Chondrocyte (in vitro differentiated cells): ENCODE results near the gene PLS3. TPM values are rescaled to one million over a fixed set of nuclear protein-coding genes. Genes with fewer than 3 reads are reported as not detected.
"Not testable (repeated sequence)": the region's sequence is repeated elsewhere in the genome, so short reads cannot be mapped to it uniquely, and the experiment has no call there.

Experiments
- DNase-seq: peaks from one replicate; pipeline ENCODE4 v3.0.0; 2021; ENCODE audit warnings: mixed read lengths, low spot score
- H3K27ac Mint-ChIP-seq: one replicate; pipeline ENCODE4 v1.8.0; 2021; ENCODE audit warnings: mild to moderate bottlenecking, moderate library complexity, mixed read lengths; ENCODE audit not compliant: unreplicated experiment
- H3K27me3 Mint-ChIP-seq: 2 replicates; pipeline ENCODE4 v1.8.0; 2021; ENCODE audit warnings: low read depth, mixed read lengths
- H3K36me3 Mint-ChIP-seq: 2 replicates; pipeline ENCODE4 v1.8.0; 2021; ENCODE audit warnings: low read depth, mixed read lengths
- H3K4me1 Mint-ChIP-seq: 2 replicates; pipeline ENCODE4 v1.8.0; 2021; ENCODE audit warnings: low read depth, mild to moderate bottlenecking, mixed read lengths
- H3K4me3 Mint-ChIP-seq: one replicate; pipeline ENCODE4 v1.8.0; 2021; ENCODE audit warnings: mild to moderate bottlenecking, moderate library complexity, mixed read lengths; ENCODE audit not compliant: unreplicated experiment
- H3K9me3 Mint-ChIP-seq: 2 replicates; pipeline ENCODE4 v1.8.0; 2021; ENCODE audit warnings: low read depth, mixed read lengths
- total RNA-seq: library from RNA; stranded (reverse); gene quantifications from 3 replicates; pipeline ENCODE4 v1.2.1, GENCODE V29; 2021
- TF ChIP-seq, protein P1 (sequence below): fragments of 200-600 bp; sonication (generic); IDR thresholded peaks from 2 replicates; pipeline ENCODE4 v1.5.0; 2021; ENCODE audit warnings: antibody characterized with exemption, mild to moderate bottlenecking, moderate library complexity

PLS3 gene
- total RNA-seq, 1 donor from 2014 or later, result 660 TPM

DNA sequence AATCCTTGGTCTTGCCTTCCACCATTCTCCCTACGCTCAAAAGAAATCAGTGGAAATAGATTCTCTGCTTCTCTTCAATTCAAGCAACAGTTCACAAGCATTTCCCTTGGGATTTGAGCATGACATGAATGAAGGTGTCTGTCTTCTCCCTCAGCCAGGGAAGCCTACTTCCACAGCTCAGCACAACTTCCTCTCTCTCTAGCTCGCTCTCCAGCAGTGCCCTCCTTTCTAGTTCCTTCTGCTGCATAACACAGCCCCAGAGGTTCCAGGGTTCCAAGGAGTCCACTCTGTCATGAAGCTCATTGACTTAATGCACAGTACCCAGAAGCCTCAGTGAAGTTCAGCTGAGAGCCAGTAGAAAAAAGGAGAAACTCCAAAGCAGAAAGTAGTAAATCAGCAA lies 81.3 kb downstream of the PLS3 start:
- Mint-ChIP-seq H3K4me3 (no peak overlapping the region), H3K27ac (peak overlapping the region; percentile 85), H3K9me3 (no peaks in the 10 kb centered on the region), H3K27me3 (no peaks in the 10 kb centered on the region), H3K36me3 (peaks cover 51% of the 10 kb centered on the region), H3K4me1 (peaks cover 35% of the 10 kb centered on the region)
- TF ChIP-seq, protein P1, sequence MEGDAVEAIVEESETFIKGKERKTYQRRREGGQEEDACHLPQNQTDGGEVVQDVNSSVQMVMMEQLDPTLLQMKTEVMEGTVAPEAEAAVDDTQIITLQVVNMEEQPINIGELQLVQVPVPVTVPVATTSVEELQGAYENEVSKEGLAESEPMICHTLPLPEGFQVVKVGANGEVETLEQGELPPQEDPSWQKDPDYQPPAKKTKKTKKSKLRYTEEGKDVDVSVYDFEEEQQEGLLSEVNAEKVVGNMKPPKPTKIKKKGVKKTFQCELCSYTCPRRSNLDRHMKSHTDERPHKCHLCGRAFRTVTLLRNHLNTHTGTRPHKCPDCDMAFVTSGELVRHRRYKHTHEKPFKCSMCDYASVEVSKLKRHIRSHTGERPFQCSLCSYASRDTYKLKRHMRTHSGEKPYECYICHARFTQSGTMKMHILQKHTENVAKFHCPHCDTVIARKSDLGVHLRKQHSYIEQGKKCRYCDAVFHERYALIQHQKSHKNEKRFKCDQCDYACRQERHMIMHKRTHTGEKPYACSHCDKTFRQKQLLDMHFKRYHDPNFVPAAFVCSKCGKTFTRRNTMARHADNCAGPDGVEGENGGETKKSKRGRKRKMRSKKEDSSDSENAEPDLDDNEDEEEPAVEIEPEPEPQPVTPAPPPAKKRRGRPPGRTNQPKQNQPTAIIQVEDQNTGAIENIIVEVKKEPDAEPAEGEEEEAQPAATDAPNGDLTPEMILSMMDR, result no peak
- no peak for DNase-seq

DNA sequence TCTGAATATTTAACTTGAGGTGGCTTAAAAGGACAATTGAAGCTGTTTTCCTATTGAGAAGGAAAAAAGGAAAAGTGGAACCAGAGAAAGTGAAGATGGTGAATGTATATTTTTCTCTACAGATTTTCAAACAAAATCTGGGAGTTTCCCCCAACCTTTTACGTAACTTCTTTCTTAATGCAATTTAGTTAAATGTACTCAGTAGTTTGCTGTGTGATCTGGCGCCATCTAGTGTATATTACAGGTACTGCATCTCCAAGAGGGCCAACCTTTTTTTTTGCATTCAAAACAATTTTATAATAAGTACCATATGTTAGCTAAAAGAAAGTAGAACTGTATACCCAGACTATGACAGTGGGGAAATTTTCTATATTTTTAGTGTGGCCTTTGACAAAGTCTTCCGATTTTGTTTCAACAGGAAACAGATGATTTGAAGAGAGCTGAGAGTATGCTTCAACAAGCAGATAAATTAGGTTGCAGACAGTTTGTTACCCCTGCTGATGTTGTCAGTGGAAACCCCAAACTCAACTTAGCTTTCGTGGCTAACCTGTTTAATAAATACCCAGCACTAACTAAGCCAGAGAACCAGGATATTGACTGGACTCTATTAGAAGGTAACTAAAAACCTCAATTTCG lies 82.0 kb downstream of the PLS3 start:
- peaks cover 34% of the 10 kb centered on the region for H3K4me1 Mint-ChIP-seq
- peak overlapping the region; percentile 85 for H3K27ac Mint-ChIP-seq
- no peak for DNase-seq
- no peaks in the 10 kb centered on the region for H3K9me3 Mint-ChIP-seq
- no peaks in the 10 kb centered on the region for H3K27me3 Mint-ChIP-seq
- peaks cover 50% of the 10 kb centered on the region for H3K36me3 Mint-ChIP-seq
- H3K4me3 Mint-ChIP-seq, result no peak overlapping the region
- TF ChIP-seq, protein P1, result peak; percentile 99

DNA sequence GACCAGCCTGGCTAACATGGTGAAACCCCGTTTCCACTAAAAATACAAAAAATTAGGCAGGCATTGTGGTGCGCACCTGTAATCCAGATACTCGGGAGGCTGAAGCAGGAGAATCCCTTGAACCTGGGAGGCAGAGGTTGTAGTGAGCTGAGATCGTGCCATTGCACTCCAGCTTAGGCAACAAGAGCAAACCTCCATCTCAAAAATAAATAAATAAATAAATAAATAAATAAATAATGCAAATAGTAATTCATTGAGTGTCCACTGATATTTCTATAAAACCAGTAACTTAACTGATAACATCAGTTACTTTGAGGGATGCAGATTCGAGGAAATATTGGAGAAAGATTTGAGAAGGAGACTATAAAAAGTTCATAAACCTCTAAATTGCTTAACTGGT lies 83.4 kb downstream of the PLS3 start:
- not testable (repeated sequence) for DNase-seq, H3K27ac Mint-ChIP-seq, H3K27me3 Mint-ChIP-seq, H3K9me3 Mint-ChIP-seq, H3K4me3 Mint-ChIP-seq
- Mint-ChIP-seq H3K36me3 (peaks cover 56% of the 10 kb centered on the region), H3K4me1 (peaks cover 44% of the 10 kb centered on the region)

DNA sequence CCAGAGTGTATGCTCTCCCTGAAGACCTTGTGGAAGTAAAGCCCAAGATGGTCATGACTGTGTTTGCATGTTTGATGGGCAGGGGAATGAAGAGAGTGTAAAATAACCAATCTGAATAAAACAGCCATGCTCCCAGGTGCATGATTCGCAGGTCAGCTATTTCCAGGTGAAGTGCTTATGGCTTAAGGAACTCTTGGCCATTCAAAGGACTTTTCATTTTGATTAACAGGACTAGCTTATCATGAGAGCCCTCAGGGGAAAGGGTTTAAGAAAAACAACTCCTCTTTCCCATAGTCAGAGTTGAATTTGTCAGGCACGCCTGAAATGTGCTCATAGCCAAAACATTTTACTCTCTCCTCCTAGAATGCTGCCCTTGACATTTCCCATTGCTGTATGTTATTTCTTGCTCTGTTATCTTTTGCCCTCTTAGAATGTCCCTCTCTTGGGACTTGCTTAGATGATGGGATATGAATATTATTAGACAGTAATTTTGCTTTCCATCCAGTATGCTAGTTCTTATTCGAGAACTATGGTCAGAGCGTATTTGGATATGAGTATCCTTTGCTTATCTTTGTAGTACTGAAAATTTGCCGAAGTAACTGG lies 88.6 kb downstream of the PLS3 start:
- no peaks in the 10 kb centered on the region for H3K27me3 Mint-ChIP-seq
- H3K36me3 Mint-ChIP-seq, result peaks cover 45% of the 10 kb centered on the region
- H3K4me1 Mint-ChIP-seq, result peaks cover 44% of the 10 kb centered on the region
- H3K9me3 Mint-ChIP-seq, result no peaks in the 10 kb centered on the region
- no peak for DNase-seq
- TF ChIP-seq, protein P1, result no peak
- H3K4me3 Mint-ChIP-seq, result no peak overlapping the region
- peak overlapping the region; percentile 97 for H3K27ac Mint-ChIP-seq

DNA sequence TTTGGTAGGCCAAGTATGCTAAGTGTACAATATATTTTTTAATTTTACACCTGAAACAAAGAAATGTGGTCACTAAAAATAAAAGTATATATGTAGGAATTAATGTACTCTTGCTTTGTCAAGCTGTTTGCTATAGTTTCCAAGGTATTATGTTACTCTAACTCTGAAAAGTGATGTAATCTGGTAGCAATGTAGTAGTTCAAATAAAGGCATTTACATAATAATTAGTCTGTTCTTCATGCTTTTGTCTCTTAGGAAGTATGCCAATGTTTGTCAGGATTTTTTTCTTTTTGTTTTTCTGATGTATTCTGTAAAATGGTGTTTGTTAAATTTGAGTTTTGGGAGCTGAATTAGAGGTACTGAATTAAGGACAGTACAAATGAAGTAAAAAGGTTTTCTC lies 89.5 kb downstream of the PLS3 start:
- no peak for DNase-seq
- Mint-ChIP-seq H3K36me3 (peaks cover 49% of the 10 kb centered on the region), H3K27me3 (no peaks in the 10 kb centered on the region), H3K27ac (peak overlapping the region; percentile 97), H3K4me3 (peak overlapping the region; percentile 36), H3K9me3 (no peaks in the 10 kb centered on the region), H3K4me1 (peaks cover 44% of the 10 kb centered on the region)
- TF ChIP-seq, protein P1, result no peak

DNA sequence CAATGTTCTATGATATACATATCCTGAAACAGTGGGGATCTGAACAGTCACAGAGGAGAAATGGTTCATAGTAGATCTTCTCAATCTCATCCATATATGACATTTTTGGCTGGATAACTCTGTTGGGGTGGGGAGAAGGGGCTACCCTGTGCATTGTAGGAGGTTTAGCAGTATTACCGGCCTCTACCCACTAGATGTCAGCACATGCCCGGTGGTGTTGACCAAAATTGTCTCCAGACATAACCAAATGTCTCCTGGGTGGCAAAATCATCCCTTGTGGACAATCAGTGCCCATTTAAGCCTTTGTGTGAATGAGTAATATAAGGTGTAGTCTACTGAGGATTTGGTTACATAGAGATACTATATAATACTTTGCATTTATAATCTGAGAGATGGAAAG lies 89.9 kb downstream of the PLS3 start:
- TF ChIP-seq, protein P1, result peak; percentile 90
- Mint-ChIP-seq H3K9me3 (no peaks in the 10 kb centered on the region), H3K36me3 (peaks cover 48% of the 10 kb centered on the region), H3K4me3 (peak overlapping the region; percentile 8), H3K27ac (peak overlapping the region; percentile 97), H3K27me3 (no peaks in the 10 kb centered on the region), H3K4me1 (peaks cover 44% of the 10 kb centered on the region)
- DNase-seq, result no peak
